A549 (cell line): ENCODE measurements around the gene GPR55. TPM values are rescaled to one million over a fixed set of nuclear protein-coding genes. Genes with fewer than 3 reads are reported as not detected.

Experiments used
- ATAC-seq, 2 experiments: fragments of 200-7000 bp in 1 of 2; fragments of >200 bp in 1 of 2; cut with Nextera tagmentation in 1 of 2; cut with Tn5 transposase in 1 of 2; 3 replicates each; pipeline versions ENCODE4 v1.8.0 to v1.9.1; 2018 to 2020; ENCODE audit warnings: mild to moderate bottlenecking in 1 of 2, moderate library complexity in 1 of 2
- CTCF ChIA-PET: fragments of 300-600 bp; sonication (Branson Sonifier 250); formaldehyde crosslinking; extraction: SDS; loops from one replicate; lab custom pipeline; 2021; ENCODE audit warnings: antibody characterized with exemption, inconsistent platforms; lab: Yijun Ruan, JAX
- POLR2A ChIA-PET: fragments of 350-600 bp; formaldehyde crosslinking; extraction: SDS; loops from one replicate; lab custom pipeline; 2021; ENCODE audit warnings: antibody characterized with exemption, inconsistent platforms; lab: Yijun Ruan, JAX
- DNase-seq, 2 experiments: peaks; one replicate each; pipeline versions ENCODE4 v3.0.0 to v3.0.0-alpha.2; 2011 to 2016; ENCODE audit warnings: low read depth in 1 of 2, low spot score in 1 of 2
- FAIRE-seq: peaks from 2 replicates; lab custom pipeline; 2011; peaks lifted over from hg19 to GRCh38; lab: Jason Lieb, UNC
- H3K27ac ChIP-seq, 2 experiments: fragments of >200 bp; sonication (Bioruptor Twin); formaldehyde crosslinking; 3 replicates each; pipeline ENCODE4 v1.5.1; 2016 to 2017
- H3K4me1 ChIP-seq: fragments of >200 bp; sonication (Bioruptor Twin); formaldehyde crosslinking; 3 replicates; pipeline ENCODE4 v1.6.1; 2016
- H3K4me2 ChIP-seq: fragments of >200 bp; sonication (Bioruptor Twin); formaldehyde crosslinking; 3 replicates; pipeline ENCODE4 v1.6.1; 2016
- H3K4me3 ChIP-seq: fragments of >200 bp; sonication (Bioruptor Twin); formaldehyde crosslinking; 3 replicates; pipeline ENCODE4 v1.5.1; 2016
- H3K9me3 ChIP-seq: fragments of >200 bp; sonication (Bioruptor Twin); formaldehyde crosslinking; 3 replicates; pipeline ENCODE4 v1.6.1; 2016
- CBX8 ChIP-seq: fragments of 200-600 bp; sonication (generic); IDR thresholded peaks from 2 replicates; pipeline ENCODE4 v1.6.1; 2016
- CHD4 ChIP-seq: fragments of 200-600 bp; sonication (generic); IDR thresholded peaks from 2 replicates; pipeline ENCODE4 v1.6.1; 2016; ENCODE audit warnings: antibody characterized with exemption, mild to moderate bottlenecking, borderline replicate concordance
- EHF ChIP-seq: fragments of 250-450 bp; sonication (Bioruptor Pico); IDR thresholded peaks from 2 replicates; pipeline ENCODE4 v1.5.0; 2020; ENCODE audit warnings: mild to moderate bottlenecking
- EHMT2 ChIP-seq: fragments of 200-600 bp; sonication (generic); IDR thresholded peaks from 2 replicates; pipeline ENCODE4 v1.6.1; 2016; ENCODE audit warnings: antibody characterized with exemption, low read depth, mild to moderate bottlenecking, moderate library complexity
- ESRRA ChIP-seq: fragments of 150-350 bp; IDR thresholded peaks from 2 replicates; pipeline ENCODE4 v1.6.1; 2014; ENCODE audit warnings: mild to moderate bottlenecking, low read length, borderline replicate concordance
- FOSB ChIP-seq: fragments of 250-450 bp; sonication (Bioruptor Pico); IDR thresholded peaks from 2 replicates; pipeline ENCODE4 v1.5.0; 2020; ENCODE audit warnings: mild to moderate bottlenecking, moderate library complexity
- FOXS1 ChIP-seq: fragments of 250-450 bp; sonication (Bioruptor Pico); IDR thresholded peaks from 2 replicates; pipeline ENCODE4 v1.5.0; 2020; ENCODE audit warnings: mild to moderate bottlenecking, moderate library complexity
- GATA3 ChIP-seq: IDR thresholded peaks from 2 replicates; pipeline ENCODE4 v1.6.1; 2012; ENCODE audit warnings: borderline replicate concordance
- HEYL ChIP-seq: fragments of 250-450 bp; sonication (Bioruptor Pico); IDR thresholded peaks from 2 replicates; pipeline ENCODE4 v1.8.0; 2021; ENCODE audit warnings: mild to moderate bottlenecking, moderate library complexity
- JUN ChIP-seq, 2 experiments: fragments of >200 bp; sonication (Bioruptor Twin); formaldehyde crosslinking; IDR thresholded peaks; 2 replicates in 1 of 2; 3 replicates in 1 of 2; pipeline ENCODE4 v1.6.1; 2016 to 2017
- JUNB ChIP-seq: fragments of >200 bp; sonication (Bioruptor Twin); formaldehyde crosslinking; IDR thresholded peaks from 2 replicates; pipeline ENCODE4 v1.6.1; 2016
- KDM5A ChIP-seq: fragments of 200-600 bp; sonication (generic); IDR thresholded peaks from 2 replicates; pipeline ENCODE4 v1.6.1; 2016; ENCODE audit warnings: antibody characterized with exemption, mild to moderate bottlenecking
- MAFK ChIP-seq: fragments of 450-650 bp; IDR thresholded peaks from 2 replicates; pipeline ENCODE4 v1.6.1; 2014; ENCODE audit not compliant: partially characterized antibody
- NPAS2 ChIP-seq: fragments of 250-450 bp; sonication (Bioruptor Pico); IDR thresholded peaks from 2 replicates; pipeline ENCODE4 v1.8.0; 2022; ENCODE audit warnings: mild to moderate bottlenecking, moderate library complexity, borderline replicate concordance
- PHF8 ChIP-seq: fragments of 200-600 bp; sonication (generic); IDR thresholded peaks from 2 replicates; pipeline ENCODE4 v1.6.1; 2016; ENCODE audit warnings: low read depth, mild to moderate bottlenecking, antibody characterized with exemption, moderate library complexity, borderline replicate concordance
- POLR2A ChIP-seq: IDR thresholded peaks from 2 replicates; pipeline ENCODE4 v1.6.1; 2012; ENCODE audit warnings: mild to moderate bottlenecking, low read length
- REST ChIP-seq: fragments of 200-600 bp; sonication (generic); IDR thresholded peaks from 2 replicates; pipeline ENCODE4 v1.6.1; 2016; ENCODE audit warnings: antibody characterized with exemption, mild to moderate bottlenecking, moderate library complexity
- USF2 ChIP-seq: fragments of 450-650 bp; IDR thresholded peaks from 2 replicates; pipeline ENCODE4 v1.6.1; 2014; ENCODE audit warnings: antibody characterized with exemption
- ZFP36 ChIP-seq: fragments of 450-650 bp; IDR thresholded peaks from 2 replicates; pipeline ENCODE4 v1.6.1; 2014; ENCODE audit warnings: borderline replicate concordance; ENCODE audit not compliant: partially characterized antibody
- WGBS: methylation state at CpG from one replicate; pipeline ENCODE4 v1.1.6; 2017; ENCODE audit errors: missing lambda C conversion rate; 5-methylcytosine and 5-hydroxymethylcytosine counted together
- polyA plus RNA-seq, 4 experiments: library from polyadenylated mRNA; depleted of rRNA in 3 of 4; stranded (reverse); fragments of >200 nt; fragmentation: RNase III in 1 of 4; extraction: RNeasy Plus Mini Kit Qiagen cat#74134 plus additional on column Dnase treatment in 1 of 4; gene quantifications; 2 replicates in 3 of 4; 3 replicates in 1 of 4; pipeline ENCODE4 v1.2.3, GENCODE V29; 2011 to 2017
- TF ChIP-seq, protein P1 (sequence below): fragments of 250-450 bp; sonication (Bioruptor Pico); IDR thresholded peaks from 2 replicates; pipeline ENCODE4 v1.5.0; 2020; ENCODE audit warnings: low read depth, mild to moderate bottlenecking, moderate library complexity
- TF ChIP-seq, protein P2 (sequence below): fragments of 150-350 bp; IDR thresholded peaks from 2 replicates; pipeline ENCODE4 v1.6.1; 2014; ENCODE audit warnings: low read depth, mild to moderate bottlenecking, low read length
- TF ChIP-seq, protein P3 (sequence below): IDR thresholded peaks from 2 replicates; pipeline ENCODE4 v1.6.1; 2012

GPR55 gene
- polyA plus RNA-seq, 2 of the 4 experiments (the other 2 are of a cell fraction) = not detected

DNA sequence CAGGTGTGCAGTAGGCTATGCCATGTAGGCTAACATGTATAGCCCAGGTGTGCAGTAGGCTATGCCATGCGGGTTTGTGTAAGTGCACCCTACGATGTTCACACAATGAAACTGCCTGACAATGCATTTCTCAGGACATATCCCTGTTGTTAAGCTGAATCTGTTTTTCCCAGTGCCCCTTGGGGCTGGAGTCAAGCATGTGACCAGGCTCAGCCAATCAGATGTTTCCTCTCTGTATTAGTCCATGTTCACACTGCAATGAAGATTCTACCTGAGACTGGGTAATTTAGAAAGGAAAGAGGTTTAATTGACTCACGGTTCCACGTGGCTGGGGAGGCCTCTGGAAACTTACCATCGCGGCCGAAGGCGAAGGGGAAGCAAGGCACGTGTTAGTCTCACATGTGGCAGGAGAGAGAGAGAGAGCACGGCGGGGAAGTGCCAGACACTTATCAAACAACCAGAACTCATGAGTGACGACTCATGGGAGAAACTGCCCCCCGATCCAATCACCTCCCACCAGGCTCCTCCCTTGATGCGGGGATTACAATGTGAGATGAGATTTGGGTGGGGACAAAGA, 36.1 kb downstream of the GPR55 start:
- no peak overlapping the region for H3K4me2 ChIP-seq
- WGBS = 69% methylated on average over 14 of the region's 14 CpGs
- ChIA-PET CTCF (interaction anchor here (1.1 to 1.6 kb wide), 4 partner anchors 12 to 64 kb away, joined by 3 to 4 read pairs (median 4); no protein-coding TSS in a partner anchor), POLR2A (no interaction called here)
- no peak overlapping the region for H3K27ac ChIP-seq
- H3K4me3 ChIP-seq = no peak overlapping the region
- ATAC-seq (no peak), FAIRE-seq (no peak), DNase-seq (no peak)
- peaks cover 6% of the 10 kb centered on the region; the same call in 1 of the 3 replicates for H3K9me3 ChIP-seq
- TF ChIP-seq ZFP36 = no peak
- TF ChIP-seq, protein P1, sequence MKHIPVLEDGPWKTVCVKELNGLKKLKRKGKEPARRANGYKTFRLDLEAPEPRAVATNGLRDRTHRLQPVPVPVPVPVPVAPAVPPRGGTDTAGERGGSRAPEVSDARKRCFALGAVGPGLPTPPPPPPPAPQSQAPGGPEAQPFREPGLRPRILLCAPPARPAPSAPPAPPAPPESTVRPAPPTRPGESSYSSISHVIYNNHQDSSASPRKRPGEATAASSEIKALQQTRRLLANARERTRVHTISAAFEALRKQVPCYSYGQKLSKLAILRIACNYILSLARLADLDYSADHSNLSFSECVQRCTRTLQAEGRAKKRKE (CRISPR knock-in tag) = no peak
- TF ChIP-seq NPAS2 (CRISPR knock-in tag) = no peak
- no peaks in the 10 kb centered on the region for H3K4me1 ChIP-seq

GRCh38 chr2:230887342-230887741, 37.7 kb downstream of the GPR55 start:
- no peak for TF ChIP-seq MAFK
- TF ChIP-seq KDM5A = no peak
- TF ChIP-seq GATA3 = no peak
- TF ChIP-seq FOXS1 (CRISPR knock-in tag) = no peak
- TF ChIP-seq CHD4 = no peak
- TF ChIP-seq HEYL (CRISPR knock-in tag) = no peak
- TF ChIP-seq FOSB (CRISPR knock-in tag) = no peak
- TF ChIP-seq PHF8 = no peak
- TF ChIP-seq, protein P2, sequence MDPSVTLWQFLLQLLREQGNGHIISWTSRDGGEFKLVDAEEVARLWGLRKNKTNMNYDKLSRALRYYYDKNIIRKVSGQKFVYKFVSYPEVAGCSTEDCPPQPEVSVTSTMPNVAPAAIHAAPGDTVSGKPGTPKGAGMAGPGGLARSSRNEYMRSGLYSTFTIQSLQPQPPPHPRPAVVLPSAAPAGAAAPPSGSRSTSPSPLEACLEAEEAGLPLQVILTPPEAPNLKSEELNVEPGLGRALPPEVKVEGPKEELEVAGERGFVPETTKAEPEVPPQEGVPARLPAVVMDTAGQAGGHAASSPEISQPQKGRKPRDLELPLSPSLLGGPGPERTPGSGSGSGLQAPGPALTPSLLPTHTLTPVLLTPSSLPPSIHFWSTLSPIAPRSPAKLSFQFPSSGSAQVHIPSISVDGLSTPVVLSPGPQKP = no peak
- no peak for TF ChIP-seq EHF (CRISPR knock-in tag)
- TF ChIP-seq EHMT2 = no peak
- no peak for TF ChIP-seq USF2
- TF ChIP-seq JUN (IDR thresholded peaks at IDR 0.05) = no peak
- no peak for TF ChIP-seq ESRRA
- TF ChIP-seq, protein P3, sequence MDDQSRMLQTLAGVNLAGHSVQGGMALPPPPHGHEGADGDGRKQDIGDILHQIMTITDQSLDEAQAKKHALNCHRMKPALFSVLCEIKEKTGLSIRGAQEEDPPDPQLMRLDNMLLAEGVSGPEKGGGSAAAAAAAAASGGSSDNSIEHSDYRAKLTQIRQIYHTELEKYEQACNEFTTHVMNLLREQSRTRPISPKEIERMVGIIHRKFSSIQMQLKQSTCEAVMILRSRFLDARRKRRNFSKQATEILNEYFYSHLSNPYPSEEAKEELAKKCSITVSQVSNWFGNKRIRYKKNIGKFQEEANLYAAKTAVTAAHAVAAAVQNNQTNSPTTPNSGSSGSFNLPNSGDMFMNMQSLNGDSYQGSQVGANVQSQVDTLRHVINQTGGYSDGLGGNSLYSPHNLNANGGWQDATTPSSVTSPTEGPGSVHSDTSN = no peak
- TF ChIP-seq POLR2A = no peak
- TF ChIP-seq REST = no peak
- TF ChIP-seq CBX8 = no peak
- TF ChIP-seq, protein P1 (CRISPR knock-in tag) = no peak
- no peak for TF ChIP-seq JUNB
- DNase-seq = no peak
- CTCF ChIA-PET = interaction anchor here (0.6 to 1.6 kb wide), 3 partner anchors 13 to 63 kb away, joined by 3 to 4 read pairs (median 4); no protein-coding TSS in a partner anchor
- Histone ChIP-seq H3K27ac (no peak overlapping the region), H3K4me3 (no peak overlapping the region), H3K4me1 (no peaks in the 10 kb centered on the region), H3K9me3 (peaks cover 2% of the 10 kb centered on the region; the same call in 1 of the 3 replicates), H3K4me2 (no peak overlapping the region)
- WGBS = 71% methylated on average over 7 of the region's 7 CpGs
- POLR2A ChIA-PET = no interaction called here
- no peak for FAIRE-seq
- ATAC-seq = no peak
